Ishikawa (cell line): ENCODE measurements around the gene CRTC3.

ENCODE experiments used
- CEBPB ChIP-seq: IDR thresholded peaks from 2 replicates; pipeline ENCODE4 v1.6.1; 2012
- EGR1 ChIP-seq: IDR thresholded peaks from 2 replicates; pipeline ENCODE4 v1.6.1; 2012
- FOXM1 ChIP-seq: IDR thresholded peaks from 2 replicates; pipeline ENCODE4 v1.6.1; 2012; ENCODE audit warnings: low read depth, borderline replicate concordance

GRCh38 chr15:90665288-90666134 is 135.8 kb downstream of the CRTC3 start:
- TF ChIP-seq EGR1 (no peak), FOXM1 (no peak), CEBPB (no peak)
